NCI-H2196 treated with DMSO at 0.1 percent for 48 hours (cell line): Measurements from ENCODE around the gene NEFH.

Experiments used
- DNase-seq: peaks from one replicate; lab custom pipeline; 2025; ENCODE audit not compliant: unreplicated experiment; lab: John Stamatoyannopoulos, UW

Gene NEFH

GRCh38 chr22:29459773-29460172 is 20.2 kb upstream of the NEFH start:
- no peak for DNase-seq

GRCh38 chr22:29461263-29461662 is 18.8 kb upstream of the NEFH start:
- no peak for DNase-seq

GRCh38 chr22:29463629-29464028 is 16.4 kb upstream of the NEFH start:
- no peak for DNase-seq

GRCh38 chr22:29464581-29464980 is 15.4 kb upstream of the NEFH start:
- DNase-seq: no peak

- DNase-seq: no peak
These were observed 10.3 kb upstream of the NEFH start for GRCh38 chr22:29469755-29470154.

GRCh38 chr22:29470159-29470855 is 9.7 kb upstream of the NEFH start:
- DNase-seq: no peak

GRCh38 chr22:29473001-29473400 is 7.0 kb upstream of the NEFH start:
- no peak for DNase-seq

- DNase-seq: no peak
These were observed 4.5 kb upstream of the NEFH start for GRCh38 chr22:29475550-29475949.

GRCh38 chr22:29476116-29476515 is 3.9 kb upstream of the NEFH start:
- DNase-seq: no peak

GRCh38 chr22:29477723-29478318 is 2.2 kb upstream of the NEFH start:
- peak; percentile 4 for DNase-seq

GRCh38 chr22:29478326-29479276 is 1.4 kb upstream of the NEFH start:
- no peak for DNase-seq

- DNase-seq: no peak
These were observed 169 bp downstream of the NEFH start for GRCh38 chr22:29480262-29480511.

- DNase-seq: no peak
These were observed 670 bp downstream of the NEFH start for GRCh38 chr22:29480512-29481264.

GRCh38 chr22:29481265-29482000 is 1.4 kb downstream of the NEFH start:
- no peak for DNase-seq

- DNase-seq: no peak
These were observed 2.2 kb downstream of the NEFH start for GRCh38 chr22:29482253-29482652.

- no peak for DNase-seq
These were observed 2.7 kb downstream of the NEFH start for GRCh38 chr22:29482726-29483125.

GRCh38 chr22:29483254-29483653 is 3.2 kb downstream of the NEFH start:
- DNase-seq: no peak

GRCh38 chr22:29484642-29485041 is 4.6 kb downstream of the NEFH start:
- no peak for DNase-seq

- no peak for DNase-seq
These were observed 5.4 kb downstream of the NEFH start for GRCh38 chr22:29485448-29485847.

GRCh38 chr22:29487426-29487986 is 7.5 kb downstream of the NEFH start:
- DNase-seq: no peak
